ENCODE measurements around the gene OOSP4B. TPM values are rescaled to one million over a fixed set of nuclear protein-coding genes. Genes with fewer than 3 reads are reported as not detected.

OOSP4B gene
- polyA plus RNA-seq, 1 of the 3 experiments (the other 2 are of a cell fraction) = not detected

DNA sequence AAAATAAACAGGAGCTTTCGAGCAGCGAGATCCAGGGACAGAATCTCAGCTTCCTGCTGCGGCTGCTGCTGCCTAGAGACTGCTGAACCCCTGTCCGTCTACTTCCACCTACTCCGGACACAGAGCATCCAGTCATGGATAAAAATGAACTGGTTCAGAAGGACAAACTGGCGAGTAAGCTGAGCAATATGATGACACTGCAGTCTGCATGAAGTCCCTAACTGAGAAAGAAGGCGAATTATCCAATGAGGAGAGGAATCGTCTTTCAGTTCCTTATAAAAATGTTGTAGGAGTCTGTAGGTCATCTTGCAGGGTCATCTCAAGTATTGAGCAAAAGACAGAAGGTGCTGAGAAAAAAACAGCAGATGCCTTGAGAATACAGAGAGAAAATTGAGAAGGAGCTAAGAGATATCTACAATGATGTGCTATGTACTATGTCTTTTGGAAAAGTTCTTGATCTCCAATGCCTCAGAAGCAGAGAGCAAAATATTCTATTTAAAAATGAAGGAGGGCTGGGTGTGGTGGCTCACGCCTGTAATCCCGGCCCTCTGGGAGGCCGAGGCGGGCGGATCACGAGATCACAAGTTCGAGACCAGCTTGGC lies 60.3 kb downstream of the OOSP4B start:
- H3K9me3 ChIP-seq = no peaks in the 10 kb centered on the region
- H2AFZ ChIP-seq (ENCODE audit: low read depth) = no peak overlapping the region
- POLR2A ChIA-PET = no interaction called here
- TF ChIP-seq USF2 (IDR thresholded peaks at IDR 0.05; ENCODE audit: borderline replicate concordance, low read depth, low read length) (no peak), FOXM1 (IDR thresholded peaks at IDR 0.05; ENCODE audit: low read depth) (no peak), ELF1 (IDR thresholded peaks at IDR 0.05) (no peak), SIN3A (IDR thresholded peaks at IDR 0.05; ENCODE audit: borderline replicate concordance, low read depth, low read length) (no peak)
- TF ChIP-seq, protein P1, sequence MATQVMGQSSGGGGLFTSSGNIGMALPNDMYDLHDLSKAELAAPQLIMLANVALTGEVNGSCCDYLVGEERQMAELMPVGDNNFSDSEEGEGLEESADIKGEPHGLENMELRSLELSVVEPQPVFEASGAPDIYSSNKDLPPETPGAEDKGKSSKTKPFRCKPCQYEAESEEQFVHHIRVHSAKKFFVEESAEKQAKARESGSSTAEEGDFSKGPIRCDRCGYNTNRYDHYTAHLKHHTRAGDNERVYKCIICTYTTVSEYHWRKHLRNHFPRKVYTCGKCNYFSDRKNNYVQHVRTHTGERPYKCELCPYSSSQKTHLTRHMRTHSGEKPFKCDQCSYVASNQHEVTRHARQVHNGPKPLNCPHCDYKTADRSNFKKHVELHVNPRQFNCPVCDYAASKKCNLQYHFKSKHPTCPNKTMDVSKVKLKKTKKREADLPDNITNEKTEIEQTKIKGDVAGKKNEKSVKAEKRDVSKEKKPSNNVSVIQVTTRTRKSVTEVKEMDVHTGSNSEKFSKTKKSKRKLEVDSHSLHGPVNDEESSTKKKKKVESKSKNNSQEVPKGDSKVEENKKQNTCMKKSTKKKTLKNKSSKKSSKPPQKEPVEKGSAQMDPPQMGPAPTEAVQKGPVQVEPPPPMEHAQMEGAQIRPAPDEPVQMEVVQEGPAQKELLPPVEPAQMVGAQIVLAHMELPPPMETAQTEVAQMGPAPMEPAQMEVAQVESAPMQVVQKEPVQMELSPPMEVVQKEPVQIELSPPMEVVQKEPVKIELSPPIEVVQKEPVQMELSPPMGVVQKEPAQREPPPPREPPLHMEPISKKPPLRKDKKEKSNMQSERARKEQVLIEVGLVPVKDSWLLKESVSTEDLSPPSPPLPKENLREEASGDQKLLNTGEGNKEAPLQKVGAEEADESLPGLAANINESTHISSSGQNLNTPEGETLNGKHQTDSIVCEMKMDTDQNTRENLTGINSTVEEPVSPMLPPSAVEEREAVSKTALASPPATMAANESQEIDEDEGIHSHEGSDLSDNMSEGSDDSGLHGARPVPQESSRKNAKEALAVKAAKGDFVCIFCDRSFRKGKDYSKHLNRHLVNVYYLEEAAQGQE (IDR thresholded peaks at IDR 0.05; ENCODE audit: low read depth, low read length) = no peak
- no peaks in the 10 kb centered on the region for H3F3A ChIP-seq (replicated peaks; ENCODE audit: insufficient read depth)
- no peak overlapping the region for H3K4me2 ChIP-seq
- CTCF ChIA-PET = interaction anchor here (0.8 kb wide), 1 partner anchor 158 kb away, joined by 3 read pairs; no protein-coding TSS in a partner anchor
- H3K79me2 ChIP-seq (ENCODE audit: insufficient read depth) = no peaks in the 10 kb centered on the region
- H3K9me2 ChIP-seq = no peaks in the 10 kb centered on the region
- no peak overlapping the region for H3K27ac ChIP-seq (ENCODE audit: low read depth in 2 of 2, low read length in 1 of 2)
- no peak overlapping the region for H3K4me3 ChIP-seq (ENCODE audit: low read depth in 2 of 2, low read length in 1 of 2)
- no peaks in the 10 kb centered on the region for H3K27me3 ChIP-seq (ENCODE audit: insufficient read depth)
- H4K20me1 ChIP-seq (ENCODE audit: insufficient read depth) = no peaks in the 10 kb centered on the region
- no peaks in the 10 kb centered on the region for H3K4me1 ChIP-seq (ENCODE audit: control insufficient read depth in 1 of 2, insufficient read depth in 2 of 2, low read depth in 1 of 2, low read length in 1 of 2)
- H3K36me3 ChIP-seq (replicated peaks in 1 of 2; ENCODE audit: control insufficient read depth in 1 of 2, insufficient read depth in 2 of 2, low read length in 1 of 2) = no peaks in the 10 kb centered on the region
- 26% methylated on average over 15 of the region's 15 CpGs for WGBS (ENCODE audit: low lambda C conversion rate)
- no peak for DNase-seq
- no peak overlapping the region for H3K9ac ChIP-seq

- WGBS (ENCODE audit: low lambda C conversion rate) = 40% methylated on average over 1 of the region's 1 CpG
- Histone ChIP-seq H3K27ac (ENCODE audit: low read depth in 2 of 2, low read length in 1 of 2) (no peak overlapping the region), H3K79me2 (ENCODE audit: insufficient read depth) (no peaks in the 10 kb centered on the region), H3K9me2 (no peaks in the 10 kb centered on the region), H3F3A (replicated peaks; ENCODE audit: insufficient read depth) (no peaks in the 10 kb centered on the region), H3K9me3 (no peaks in the 10 kb centered on the region), H4K20me1 (ENCODE audit: insufficient read depth) (no peaks in the 10 kb centered on the region; the same call in 1 of the 2 replicates), H2AFZ (ENCODE audit: low read depth) (no peak overlapping the region), H3K27me3 (ENCODE audit: insufficient read depth) (no peaks in the 10 kb centered on the region), H3K36me3 (replicated peaks in 1 of 2; ENCODE audit: control insufficient read depth in 1 of 2, insufficient read depth in 2 of 2, low read length in 1 of 2) (no peaks in the 10 kb centered on the region), H3K4me1 (ENCODE audit: control insufficient read depth in 1 of 2, insufficient read depth in 2 of 2, low read depth in 1 of 2, low read length in 1 of 2) (no peaks in the 10 kb centered on the region), H3K4me2 (no peak overlapping the region), H3K4me3 (ENCODE audit: low read depth in 2 of 2, low read length in 1 of 2) (no peak overlapping the region), H3K9ac (no peak overlapping the region)
- no peak for DNase-seq
- CTCF ChIA-PET = interaction anchor here (0.8 kb wide), 1 partner anchor 159 kb away, joined by 3 read pairs; no protein-coding TSS in a partner anchor
- POLR2A ChIA-PET = no interaction called here
- TF ChIP-seq, protein P2, sequence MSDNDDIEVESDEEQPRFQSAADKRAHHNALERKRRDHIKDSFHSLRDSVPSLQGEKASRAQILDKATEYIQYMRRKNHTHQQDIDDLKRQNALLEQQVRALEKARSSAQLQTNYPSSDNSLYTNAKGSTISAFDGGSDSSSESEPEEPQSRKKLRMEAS (IDR thresholded peaks at IDR 0.05; ENCODE audit: low read depth) = no peak
- TF ChIP-seq JUND (IDR thresholded peaks at IDR 0.05) = no peak
- no peak for TF ChIP-seq RFX5 (IDR thresholded peaks at IDR 0.05; ENCODE audit: low read length)
- TF ChIP-seq RXRA (IDR thresholded peaks at IDR 0.05; ENCODE audit: borderline replicate concordance, low read depth) = no peak
- no peak for TF ChIP-seq NRF1 (IDR thresholded peaks at IDR 0.05; ENCODE audit: low read depth, low read length)
- no peak for TF ChIP-seq FOXJ3 (CRISPR knock-in tag; IDR thresholded peaks at IDR 0.05)
- TF ChIP-seq CHD2 (IDR thresholded peaks at IDR 0.05; ENCODE audit: low read length, partially characterized antibody) = no peak
- TF ChIP-seq ZBTB33 (IDR thresholded peaks at IDR 0.05; ENCODE audit: borderline replicate concordance, low read depth) = no peak
- TF ChIP-seq, protein P3, sequence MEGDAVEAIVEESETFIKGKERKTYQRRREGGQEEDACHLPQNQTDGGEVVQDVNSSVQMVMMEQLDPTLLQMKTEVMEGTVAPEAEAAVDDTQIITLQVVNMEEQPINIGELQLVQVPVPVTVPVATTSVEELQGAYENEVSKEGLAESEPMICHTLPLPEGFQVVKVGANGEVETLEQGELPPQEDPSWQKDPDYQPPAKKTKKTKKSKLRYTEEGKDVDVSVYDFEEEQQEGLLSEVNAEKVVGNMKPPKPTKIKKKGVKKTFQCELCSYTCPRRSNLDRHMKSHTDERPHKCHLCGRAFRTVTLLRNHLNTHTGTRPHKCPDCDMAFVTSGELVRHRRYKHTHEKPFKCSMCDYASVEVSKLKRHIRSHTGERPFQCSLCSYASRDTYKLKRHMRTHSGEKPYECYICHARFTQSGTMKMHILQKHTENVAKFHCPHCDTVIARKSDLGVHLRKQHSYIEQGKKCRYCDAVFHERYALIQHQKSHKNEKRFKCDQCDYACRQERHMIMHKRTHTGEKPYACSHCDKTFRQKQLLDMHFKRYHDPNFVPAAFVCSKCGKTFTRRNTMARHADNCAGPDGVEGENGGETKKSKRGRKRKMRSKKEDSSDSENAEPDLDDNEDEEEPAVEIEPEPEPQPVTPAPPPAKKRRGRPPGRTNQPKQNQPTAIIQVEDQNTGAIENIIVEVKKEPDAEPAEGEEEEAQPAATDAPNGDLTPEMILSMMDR (IDR thresholded peaks at IDR 0.05) = no peak
- no peak for TF ChIP-seq POLR2AphosphoS5 (IDR thresholded peaks at IDR 0.05; ENCODE audit: low read depth, low read length)
- no peak for TF ChIP-seq RAD21 (IDR thresholded peaks at IDR 0.05; ENCODE audit: low read length)
- TF ChIP-seq, protein P4, sequence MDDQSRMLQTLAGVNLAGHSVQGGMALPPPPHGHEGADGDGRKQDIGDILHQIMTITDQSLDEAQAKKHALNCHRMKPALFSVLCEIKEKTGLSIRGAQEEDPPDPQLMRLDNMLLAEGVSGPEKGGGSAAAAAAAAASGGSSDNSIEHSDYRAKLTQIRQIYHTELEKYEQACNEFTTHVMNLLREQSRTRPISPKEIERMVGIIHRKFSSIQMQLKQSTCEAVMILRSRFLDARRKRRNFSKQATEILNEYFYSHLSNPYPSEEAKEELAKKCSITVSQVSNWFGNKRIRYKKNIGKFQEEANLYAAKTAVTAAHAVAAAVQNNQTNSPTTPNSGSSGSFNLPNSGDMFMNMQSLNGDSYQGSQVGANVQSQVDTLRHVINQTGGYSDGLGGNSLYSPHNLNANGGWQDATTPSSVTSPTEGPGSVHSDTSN (IDR thresholded peaks at IDR 0.05) = no peak
- no peak for TF ChIP-seq YY1 (IDR thresholded peaks at IDR 0.05; ENCODE audit: low read depth)
Observed at GRCh38 chr11:60077981-60078380, 61.0 kb downstream of the OOSP4B start.

All from SK-N-SH (cell line).